HEK293 (cell line): ENCODE measurements around the gene SLC2A14.
"Not testable (repeated sequence)": the region's sequence is repeated elsewhere in the genome, so short reads cannot be mapped to it uniquely, and the experiment has no call there.

Experiments
- ATF2 ChIP-seq: fragments of 450-650 bp; formaldehyde crosslinking; IDR thresholded peaks from 2 replicates; pipeline ENCODE4 v1.5.1; 2016; ENCODE audit warnings: missing biosample characterization, missing genetic modification characterization, low read depth
- CTCF ChIP-seq: fragments of 450-650 bp; formaldehyde crosslinking; IDR thresholded peaks from 2 replicates; pipeline ENCODE4 v1.5.1; 2016; ENCODE audit warnings: missing biosample characterization, missing genetic modification characterization
- MYNN ChIP-seq: fragments of 450-650 bp; formaldehyde crosslinking; IDR thresholded peaks from 2 replicates; pipeline ENCODE4 v1.5.1; 2016; ENCODE audit warnings: missing biosample characterization, missing genetic modification characterization, borderline replicate concordance
- SP2 ChIP-seq: fragments of 450-650 bp; formaldehyde crosslinking; IDR thresholded peaks from 2 replicates; pipeline ENCODE4 v1.5.1; 2016; ENCODE audit warnings: missing biosample characterization, missing genetic modification characterization
- ZNF132 ChIP-seq: fragments of 450-650 bp; formaldehyde crosslinking; IDR thresholded peaks from 2 replicates; pipeline ENCODE4 v1.5.1; 2017; ENCODE audit warnings: missing biosample characterization, missing genetic modification characterization, borderline replicate concordance
- ZNF133 ChIP-seq: fragments of 450-650 bp; formaldehyde crosslinking; IDR thresholded peaks from 2 replicates; pipeline ENCODE4 v1.5.1; 2016; ENCODE audit warnings: missing biosample characterization, missing genetic modification characterization
- ZNF473 ChIP-seq: fragments of 450-650 bp; formaldehyde crosslinking; IDR thresholded peaks from 2 replicates; pipeline ENCODE4 v1.5.1; 2017; ENCODE audit warnings: missing biosample characterization, missing genetic modification characterization
- ZNF510 ChIP-seq: fragments of 450-650 bp; formaldehyde crosslinking; IDR thresholded peaks from 2 replicates; pipeline ENCODE4 v1.5.1; 2018; ENCODE audit warnings: mild to moderate bottlenecking, missing genetic modification characterization, missing biosample characterization; ENCODE audit not compliant: insufficient replicate concordance
- ZNF530 ChIP-seq: fragments of 450-650 bp; formaldehyde crosslinking; IDR thresholded peaks from 2 replicates; pipeline ENCODE4 v1.5.1; 2016; ENCODE audit warnings: low read depth, missing biosample characterization, missing genetic modification characterization
- ZNF707 ChIP-seq: fragments of 450-650 bp; formaldehyde crosslinking; IDR thresholded peaks from 2 replicates; pipeline ENCODE4 v1.5.1; 2016; ENCODE audit warnings: missing biosample characterization, missing genetic modification characterization

DNA sequence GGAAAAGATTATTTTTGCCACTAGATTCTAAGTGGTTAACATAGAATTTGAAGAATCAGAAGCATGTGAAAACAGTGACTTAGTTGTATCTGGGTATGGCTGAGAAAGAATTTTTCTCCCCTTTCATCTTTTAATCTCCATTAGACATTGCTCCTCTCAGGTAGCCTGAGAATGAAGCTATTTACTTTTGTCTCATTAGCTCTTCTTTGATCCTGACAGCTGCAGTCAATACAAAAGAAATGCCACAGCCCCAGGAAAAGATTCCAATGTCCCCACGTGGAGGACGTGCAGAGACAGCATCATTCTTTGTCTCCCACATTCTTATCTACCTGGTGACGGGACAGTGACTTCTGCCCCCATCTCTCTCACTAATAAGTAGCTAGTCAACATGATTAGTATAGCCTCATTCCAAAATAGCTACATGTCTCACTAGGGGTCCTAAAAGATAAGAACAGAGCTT, 21.1 kb downstream of the SLC2A14 start:
- not testable (repeated sequence) for TF ChIP-seq CTCF (tag by site-specific recombination); ZNF510; ZNF133 (tag by site-specific recombination); MYNN (tag by site-specific recombination); ZNF473 (tag by site-specific recombination); SP2 (tag by site-specific recombination); ZNF132 (tag by site-specific recombination); ZNF530 (tag by site-specific recombination); ATF2; ZNF707 (tag by site-specific recombination)
